ENCODE results near the gene PAPPA. TPM values are rescaled to one million over a fixed set of nuclear protein-coding genes. Genes with fewer than 3 reads are reported as not detected.

The PAPPA gene
- total RNA-seq, 1 donor from 2014 or later: under 0.01 TPM

DNA sequence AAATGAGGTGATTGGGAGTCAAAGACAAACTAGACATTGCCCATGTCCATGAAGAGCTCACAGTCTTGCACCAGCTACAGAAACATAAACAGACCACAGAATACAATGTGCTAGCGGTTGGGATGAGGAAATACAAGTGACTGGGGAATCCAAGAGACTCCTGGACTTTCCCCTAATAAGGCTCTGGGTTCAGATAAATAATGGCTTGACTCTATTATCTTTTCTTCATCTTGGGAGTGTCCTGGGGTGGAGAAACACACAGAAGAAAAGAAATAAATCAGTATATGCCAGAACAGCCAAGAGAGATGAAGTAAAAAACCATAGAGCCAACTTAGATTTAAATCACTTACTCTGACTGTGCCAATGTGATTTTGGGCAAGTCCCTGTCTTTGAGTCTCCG, 227.8 kb downstream of the PAPPA start:
- DNase-seq (ENCODE audit: low read depth in 2 of 2): no peak

GRCh38 chr9:116382053-116382452, 228.5 kb downstream of the PAPPA start:
- no peak for DNase-seq (ENCODE audit: low read depth in 2 of 2)

DNA sequence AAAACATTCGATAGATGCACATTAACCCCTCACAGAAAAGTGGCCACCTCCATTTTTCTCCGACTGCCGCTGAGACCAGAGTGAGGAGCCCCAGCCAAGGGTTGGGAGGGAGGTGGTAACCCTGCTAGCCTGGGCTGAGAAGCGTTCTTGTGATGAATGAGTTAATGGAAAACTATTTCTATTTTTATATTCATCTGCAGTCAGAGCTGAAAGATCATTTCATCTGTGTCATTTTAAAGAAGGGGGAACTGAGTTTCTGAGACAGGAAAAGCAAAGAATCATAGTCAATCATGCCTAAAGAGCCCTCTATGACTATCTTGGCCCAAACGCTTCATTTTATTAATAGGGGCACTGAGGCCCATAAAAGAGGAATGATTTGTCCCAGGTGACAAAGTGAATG, 229.5 kb downstream of the PAPPA start:
- DNase-seq (ENCODE audit: low read depth in 2 of 2): no peak

GRCh38 chr9:116383936-116384335, 230.3 kb downstream of the PAPPA start:
- no peak for DNase-seq (ENCODE audit: low read depth in 2 of 2)

DNA sequence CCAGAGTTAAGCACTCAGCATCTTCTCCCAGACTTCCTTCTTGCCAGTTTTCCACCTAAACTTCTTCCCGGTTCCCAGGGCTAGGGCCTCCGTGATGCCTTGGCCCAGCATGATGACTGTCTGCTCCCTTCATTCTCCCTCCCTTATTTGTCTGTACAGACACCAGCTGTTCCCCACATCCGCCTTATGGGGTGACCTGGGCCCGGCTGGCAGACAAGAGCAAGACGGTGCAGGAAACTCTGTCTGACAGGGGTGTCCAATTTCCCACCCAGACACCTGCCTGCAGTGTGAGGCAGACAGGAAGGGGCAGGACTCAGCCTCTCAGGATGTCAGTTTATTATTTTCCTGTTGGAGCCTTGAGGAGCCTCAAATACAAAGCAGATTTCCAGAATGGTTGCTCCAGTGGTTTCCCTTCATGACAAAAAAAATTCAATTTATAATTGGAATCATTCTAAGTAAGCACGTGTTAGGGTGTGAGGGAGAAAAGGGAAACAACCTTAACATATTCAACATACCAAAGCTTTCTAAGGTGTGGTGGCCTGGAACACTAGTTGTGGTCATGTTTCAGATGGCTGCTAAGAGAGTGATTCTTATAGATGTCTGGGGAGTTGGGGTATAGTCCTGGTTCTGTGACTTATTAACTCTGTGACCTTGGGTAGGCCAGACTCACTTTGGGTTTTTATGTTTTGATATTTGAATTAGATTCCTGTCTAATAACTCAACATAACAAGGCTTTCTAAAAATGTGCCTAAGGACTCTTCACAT, 234.5 kb downstream of the PAPPA start:
- DNase-seq (ENCODE audit: low read depth in 2 of 2): no peak

GRCh38 chr9:116389541-116390302, 236.1 kb downstream of the PAPPA start:
- DNase-seq (ENCODE audit: low read depth in 2 of 2): no peak

DNA sequence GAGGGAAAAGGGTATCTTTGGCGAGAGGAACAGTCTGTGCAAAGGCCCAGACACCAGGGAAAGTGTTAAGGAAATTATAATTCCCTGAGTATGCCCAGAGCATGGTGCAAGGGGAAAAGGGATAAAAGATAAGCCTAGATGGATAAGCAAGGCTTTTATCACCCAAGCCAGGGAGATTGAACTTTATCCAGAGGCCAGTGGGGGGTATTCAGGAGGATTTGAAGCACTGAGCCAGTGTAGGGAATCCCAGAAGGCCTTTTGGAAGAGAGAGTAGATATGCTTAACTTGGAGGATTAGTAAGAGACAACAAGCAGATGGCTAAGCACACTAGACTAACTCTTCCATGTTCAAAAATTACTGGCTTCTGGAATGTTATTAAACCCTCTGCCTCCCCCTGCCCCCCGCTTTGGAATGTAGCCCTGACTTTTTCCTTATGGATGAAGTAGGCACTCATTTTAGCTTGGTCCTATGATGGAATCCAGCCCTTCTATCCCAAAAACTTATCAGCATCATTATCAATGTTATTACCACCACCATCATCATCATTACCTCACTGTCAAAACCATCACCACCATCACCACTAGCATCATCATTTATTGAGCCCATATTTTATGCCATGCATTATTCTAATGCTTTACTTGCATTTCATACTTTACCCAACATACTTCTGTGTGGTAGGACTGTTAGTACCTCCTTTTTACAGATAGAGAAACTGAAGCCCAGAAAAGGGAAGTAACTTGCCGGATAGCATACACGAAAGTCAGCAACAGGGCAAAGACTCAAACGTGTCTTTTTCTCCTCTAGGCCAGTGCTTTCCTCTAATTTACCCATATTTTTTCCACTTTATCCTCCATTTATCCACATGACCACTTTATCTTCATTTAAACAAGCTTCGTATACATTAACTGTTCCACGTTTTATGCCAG, 237.0 kb downstream of the PAPPA start:
- no peak for DNase-seq (ENCODE audit: low read depth in 2 of 2)

DNA sequence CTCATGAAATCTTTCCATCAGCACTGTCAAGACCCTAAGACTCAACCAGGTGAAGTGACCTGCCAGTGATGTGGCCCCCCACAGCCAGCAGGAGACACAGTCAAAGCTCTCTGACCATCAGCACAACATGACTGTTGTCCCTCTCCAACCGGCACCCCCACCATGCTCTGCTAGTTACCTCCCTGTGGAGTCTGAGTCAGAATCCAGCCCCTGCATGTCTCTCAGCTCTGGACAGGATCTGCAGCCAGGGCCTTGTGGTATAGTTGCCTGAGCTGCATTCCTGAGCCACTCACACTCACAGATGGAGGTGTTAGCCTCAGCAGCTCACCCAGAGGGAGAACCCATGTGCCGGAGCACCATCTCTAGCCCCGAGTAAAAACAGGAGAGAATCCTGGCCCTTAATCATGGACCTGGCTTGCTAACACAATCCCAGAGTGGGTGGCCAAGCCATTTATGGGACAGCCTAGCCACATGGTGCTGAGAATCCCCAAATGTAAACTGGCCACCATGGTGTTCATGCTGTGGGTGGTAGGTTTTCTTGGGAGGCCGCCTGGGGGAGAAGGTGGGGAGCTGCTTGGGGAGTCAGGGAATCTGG, 237.8 kb downstream of the PAPPA start:
- DNase-seq (ENCODE audit: low read depth in 2 of 2): no peak

GRCh38 chr9:116393198-116393597, 239.6 kb downstream of the PAPPA start:
- DNase-seq (ENCODE audit: low read depth in 2 of 2): no peak

GRCh38 chr9:116394070-116394469, 240.5 kb downstream of the PAPPA start:
- no peak for DNase-seq (ENCODE audit: low read depth in 2 of 2)

GRCh38 chr9:116394894-116395698, 241.5 kb downstream of the PAPPA start:
- DNase-seq (ENCODE audit: low read depth in 2 of 2): no peak

DNA sequence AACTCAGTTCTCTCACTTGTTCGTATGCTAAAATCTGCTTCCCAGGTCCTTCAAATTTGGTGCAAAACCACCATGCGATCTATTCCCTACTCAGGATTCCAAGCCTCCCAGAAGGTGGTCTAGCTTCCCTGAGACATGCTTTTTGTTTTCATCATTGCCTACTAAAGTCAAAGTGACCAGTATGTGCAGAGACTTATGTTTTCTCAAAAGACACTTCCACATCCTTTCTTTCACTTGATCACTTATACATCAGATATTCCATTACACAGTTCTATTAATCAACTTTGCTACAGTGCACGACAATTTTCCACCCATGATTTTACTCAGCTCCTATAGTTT, 242.1 kb downstream of the PAPPA start:
- DNase-seq (ENCODE audit: low read depth in 2 of 2): no peak

- no peak for DNase-seq (ENCODE audit: low read depth in 2 of 2)
These were observed 249.6 kb downstream of the PAPPA start for GRCh38 chr9:116403171-116403570.

GRCh38 chr9:116404228-116404627, 250.6 kb downstream of the PAPPA start:
- no peak for DNase-seq (ENCODE audit: low read depth in 2 of 2)

- DNase-seq (ENCODE audit: low read depth in 2 of 2): no peak
These were observed 251.7 kb downstream of the PAPPA start for GRCh38 chr9:116405321-116405720.

- DNase-seq (ENCODE audit: low read depth in 2 of 2): no peak
These were observed 252.9 kb downstream of the PAPPA start for GRCh38 chr9:116406469-116406868.

GRCh38 chr9:116409129-116409528, 255.5 kb downstream of the PAPPA start:
- no peak for DNase-seq (ENCODE audit: low read depth in 2 of 2)

DNA sequence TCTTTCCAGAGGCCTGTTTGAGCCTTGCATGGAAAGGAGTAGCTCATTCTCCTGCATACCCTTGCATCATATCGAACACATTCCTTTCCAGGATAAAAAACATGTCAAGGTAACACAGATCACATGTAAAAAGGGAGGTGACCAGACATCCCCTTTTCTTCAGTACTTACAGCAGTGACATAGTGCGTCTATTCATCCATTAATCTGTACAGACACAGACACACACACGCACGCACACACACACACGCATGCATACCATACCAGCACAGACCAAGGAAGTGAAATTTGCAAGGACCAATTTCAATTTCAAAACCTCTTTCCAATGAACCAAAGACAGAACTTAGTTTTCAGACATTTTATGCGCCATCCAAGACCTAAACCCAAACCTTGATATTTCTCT, 256.0 kb downstream of the PAPPA start:
- no peak for DNase-seq (ENCODE audit: low read depth in 2 of 2)

DNA sequence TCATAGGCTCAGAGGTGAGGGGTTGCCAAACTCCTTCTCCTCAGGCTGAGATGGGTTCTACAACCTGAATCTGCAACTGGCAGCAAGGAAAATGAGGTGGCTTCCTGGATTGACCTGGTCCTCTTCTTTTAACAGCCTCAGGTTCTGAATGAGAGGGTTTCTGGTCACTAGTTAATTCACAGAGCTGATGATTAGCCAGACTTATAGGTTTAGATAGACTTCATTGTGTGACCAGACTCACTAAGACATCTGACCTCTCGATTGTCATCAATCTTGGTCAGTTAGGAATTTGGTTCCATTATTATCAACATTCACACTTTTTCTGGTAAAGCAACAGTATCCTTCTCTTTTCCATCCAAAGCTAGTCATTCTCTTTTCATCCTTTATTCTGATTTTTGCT, 257.9 kb downstream of the PAPPA start:
- DNase-seq (ENCODE audit: low read depth in 2 of 2): no peak

DNA sequence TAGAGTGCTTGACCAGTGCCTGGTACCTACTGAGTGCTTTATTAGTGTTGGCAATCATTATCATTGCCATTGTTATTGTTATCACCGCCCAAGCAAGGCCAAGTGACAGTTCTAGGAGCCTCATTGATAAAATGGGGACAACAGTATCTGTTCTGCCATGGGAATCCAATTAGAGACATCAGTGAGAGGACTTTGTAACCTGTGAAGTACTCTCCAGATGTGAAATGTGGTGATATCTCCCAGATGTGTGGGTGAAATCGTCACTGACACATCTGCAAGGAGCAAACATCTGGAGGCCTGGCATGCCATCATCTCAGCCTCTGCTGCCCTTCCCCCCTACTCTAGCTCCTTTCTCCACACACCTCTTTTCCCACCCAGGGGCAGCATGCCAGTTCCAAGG, 260.8 kb downstream of the PAPPA start:
- DNase-seq (ENCODE audit: low read depth in 2 of 2): no peak

DNA sequence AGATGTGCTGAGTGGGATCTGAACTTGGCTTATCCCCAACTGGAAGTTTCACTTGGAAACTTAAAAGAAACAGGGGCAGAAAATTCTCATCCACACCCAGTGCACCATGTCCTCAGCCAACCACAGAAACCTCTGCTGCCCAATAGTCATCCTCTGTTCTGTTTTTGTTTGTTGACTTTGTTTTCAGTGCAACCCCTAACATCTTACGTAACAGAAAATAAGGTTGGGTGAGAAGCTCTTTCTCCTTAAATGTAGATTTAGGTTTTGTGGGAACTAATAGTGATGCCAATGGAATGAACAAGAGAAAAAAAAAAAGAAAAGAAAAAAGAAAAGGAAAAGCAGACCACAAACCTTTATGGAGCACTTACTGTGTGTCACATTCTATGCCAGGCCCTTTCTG, 262.8 kb downstream of the PAPPA start:
- DNase-seq (ENCODE audit: low read depth in 2 of 2): no peak

Data from dermis microvascular lymphatic vessel endothelial cell (primary cell).